Osteoblast (primary cell): ENCODE data around the gene GOPC. TPM values are rescaled to one million over a fixed set of nuclear protein-coding genes. Genes with fewer than 3 reads are reported as not detected.

Experiments used
- DNase-seq: peaks from one replicate; pipeline ENCODE4 v3.0.0; 2011; ENCODE audit warnings: low spot score, mixed read lengths; ENCODE audit not compliant: insufficient read length; ENCODE audit errors: missing footprints
- H2AFZ ChIP-seq: 2 replicates; pipeline ENCODE4 v1.6.0; 2011; ENCODE audit warnings: mild to moderate bottlenecking, low read length
- H3K27ac ChIP-seq: 2 replicates; pipeline ENCODE4 v1.5.1; 2011; ENCODE audit warnings: mild to moderate bottlenecking, low read depth, low read length, moderate library complexity
- H3K27me3 ChIP-seq: 2 replicates; pipeline ENCODE4 v1.6.0; 2012; ENCODE audit warnings: mild to moderate bottlenecking, control low read depth, inconsistent platforms, low read length, moderate library complexity; ENCODE audit not compliant: insufficient read depth
- H3K36me3 ChIP-seq: 2 replicates; pipeline ENCODE4 v1.5.1; 2011; ENCODE audit warnings: mild to moderate bottlenecking, low read length, control low read depth, moderate library complexity; ENCODE audit not compliant: insufficient read depth
- H3K4me1 ChIP-seq: 2 replicates; pipeline ENCODE4 v1.5.1; 2011; ENCODE audit warnings: mild to moderate bottlenecking, low read length, control low read depth, moderate library complexity; ENCODE audit not compliant: insufficient read depth
- H3K4me2 ChIP-seq: 2 replicates; pipeline ENCODE4 v1.6.0; 2011; ENCODE audit warnings: mild to moderate bottlenecking, low read length; ENCODE audit not compliant: insufficient read depth
- H3K4me3 ChIP-seq: fragments of 200-600 bp; sonication (generic); 3 replicates; pipeline ENCODE4 v1.5.1; 2012; ENCODE audit warnings: mild to moderate bottlenecking, low read length, inconsistent platforms; ENCODE audit not compliant: insufficient read depth
- H3K79me2 ChIP-seq: 2 replicates; pipeline ENCODE4 v1.6.0; 2012; ENCODE audit warnings: mild to moderate bottlenecking, low read length, control low read depth, inconsistent platforms; ENCODE audit not compliant: insufficient read depth
- H3K9me3 ChIP-seq: 2 replicates; pipeline ENCODE4 v1.5.1; 2011; ENCODE audit warnings: low read depth, low read length, control low read depth
- H4K20me1 ChIP-seq: 2 replicates; pipeline ENCODE4 v1.6.0; 2012; ENCODE audit warnings: mild to moderate bottlenecking, low read length, control low read depth; ENCODE audit not compliant: insufficient read depth
- total RNA-seq: library from RNA; depleted of rRNA; stranded (reverse); fragments of >200 nt; gene quantifications from 2 replicates; pipeline ENCODE4 v1.2.3, GENCODE V29; 2012
- TF ChIP-seq, protein P1 (sequence below): IDR thresholded peaks from 2 replicates; pipeline ENCODE4 v1.5.1; 2011; ENCODE audit warnings: mild to moderate bottlenecking, low read depth, low read length, moderate library complexity; ENCODE audit errors: extremely low read depth

The GOPC gene
- total RNA-seq, 1 donor, result 49.6 TPM

DNA sequence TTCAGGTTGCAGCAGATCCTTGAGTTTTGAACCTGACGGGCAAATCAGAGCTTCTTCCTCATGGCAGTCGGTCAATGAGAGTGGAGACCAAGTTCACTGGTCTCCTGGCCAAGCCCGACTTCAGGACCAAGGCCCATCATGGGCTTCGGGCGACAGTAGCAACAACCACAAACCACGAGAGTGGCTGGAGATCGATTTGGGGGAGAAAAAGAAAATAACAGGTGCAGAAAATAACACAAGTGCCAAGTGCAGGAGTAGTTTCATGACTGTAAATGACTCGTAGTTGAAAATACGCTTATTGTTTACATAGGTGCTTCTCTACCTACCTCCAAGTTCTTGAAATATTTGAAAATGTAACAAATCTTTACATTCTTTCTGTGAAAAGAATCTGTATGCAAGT lies 63.7 kb downstream of the GOPC start:
- TF ChIP-seq, protein P1, sequence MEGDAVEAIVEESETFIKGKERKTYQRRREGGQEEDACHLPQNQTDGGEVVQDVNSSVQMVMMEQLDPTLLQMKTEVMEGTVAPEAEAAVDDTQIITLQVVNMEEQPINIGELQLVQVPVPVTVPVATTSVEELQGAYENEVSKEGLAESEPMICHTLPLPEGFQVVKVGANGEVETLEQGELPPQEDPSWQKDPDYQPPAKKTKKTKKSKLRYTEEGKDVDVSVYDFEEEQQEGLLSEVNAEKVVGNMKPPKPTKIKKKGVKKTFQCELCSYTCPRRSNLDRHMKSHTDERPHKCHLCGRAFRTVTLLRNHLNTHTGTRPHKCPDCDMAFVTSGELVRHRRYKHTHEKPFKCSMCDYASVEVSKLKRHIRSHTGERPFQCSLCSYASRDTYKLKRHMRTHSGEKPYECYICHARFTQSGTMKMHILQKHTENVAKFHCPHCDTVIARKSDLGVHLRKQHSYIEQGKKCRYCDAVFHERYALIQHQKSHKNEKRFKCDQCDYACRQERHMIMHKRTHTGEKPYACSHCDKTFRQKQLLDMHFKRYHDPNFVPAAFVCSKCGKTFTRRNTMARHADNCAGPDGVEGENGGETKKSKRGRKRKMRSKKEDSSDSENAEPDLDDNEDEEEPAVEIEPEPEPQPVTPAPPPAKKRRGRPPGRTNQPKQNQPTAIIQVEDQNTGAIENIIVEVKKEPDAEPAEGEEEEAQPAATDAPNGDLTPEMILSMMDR, result no peak
- peaks cover 3% of the 10 kb centered on the region for H3K79me2 ChIP-seq

DNA sequence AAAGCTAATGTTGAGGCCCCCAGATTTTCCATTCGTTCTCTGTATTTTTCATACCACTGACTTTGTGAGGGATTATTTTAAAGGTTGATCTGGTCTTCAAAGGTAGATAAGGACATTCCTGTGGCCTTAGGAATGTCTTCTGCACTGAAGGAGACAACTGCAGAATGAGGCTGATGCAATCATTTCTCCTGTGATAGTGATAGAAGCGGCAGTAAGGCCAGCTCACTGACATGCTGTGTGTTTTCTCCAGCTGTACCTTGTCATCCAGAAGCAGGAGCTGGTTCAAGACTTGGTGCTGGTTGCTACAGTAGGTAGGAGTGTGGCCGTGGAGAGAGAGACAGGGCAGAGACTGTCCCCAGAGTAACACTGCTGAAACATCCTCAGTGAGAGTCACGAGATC lies 66.0 kb downstream of the GOPC start:
- Histone ChIP-seq H3K4me3 (no peak overlapping the region), H3K9me3 (no peaks in the 10 kb centered on the region), H2AFZ (no peak overlapping the region), H3K4me1 (peaks cover 9% of the 10 kb centered on the region), H3K79me2 (peaks cover 3% of the 10 kb centered on the region), H3K4me2 (no peak overlapping the region), H3K36me3 (peaks cover 73% of the 10 kb centered on the region), H4K20me1 (no peaks in the 10 kb centered on the region), H3K27ac (no peak overlapping the region), H3K27me3 (no peaks in the 10 kb centered on the region)
- no peak for DNase-seq
- TF ChIP-seq, protein P1, result no peak

More for the DNA sequence above, 63.7 kb downstream of the GOPC start:
- Histone ChIP-seq H2AFZ (no peak overlapping the region), H3K27ac (no peak overlapping the region), H3K9me3 (no peaks in the 10 kb centered on the region), H3K4me1 (no peaks in the 10 kb centered on the region), H3K4me3 (no peak overlapping the region), H3K27me3 (no peaks in the 10 kb centered on the region), H3K36me3 (peaks cover 82% of the 10 kb centered on the region), H3K4me2 (no peak overlapping the region), H4K20me1 (no peaks in the 10 kb centered on the region)
- DNase-seq, result no peak

DNA sequence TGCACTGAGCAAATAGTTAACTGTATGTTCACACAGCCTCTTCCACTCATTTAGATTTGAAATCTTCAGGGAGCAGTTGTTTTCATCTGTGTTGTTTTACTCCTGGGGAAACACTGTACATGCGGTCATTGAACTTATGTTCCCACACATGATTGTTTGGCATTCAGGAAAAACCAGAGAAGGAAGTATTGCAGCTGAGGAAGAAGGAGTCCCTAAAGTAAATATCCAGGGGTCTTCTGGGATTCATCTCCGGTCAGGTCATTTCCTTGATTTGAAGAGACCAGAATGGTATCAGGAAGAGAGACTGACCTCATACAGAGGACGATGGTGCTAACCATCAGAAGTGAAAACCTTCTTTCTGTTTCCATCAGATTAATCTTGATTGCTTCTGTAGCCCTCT lies 67.3 kb downstream of the GOPC start:
- Histone ChIP-seq H3K79me2 (peaks cover 3% of the 10 kb centered on the region), H2AFZ (no peak overlapping the region), H3K4me2 (no peak overlapping the region), H3K36me3 (peaks cover 60% of the 10 kb centered on the region), H3K27me3 (no peaks in the 10 kb centered on the region), H3K9me3 (no peaks in the 10 kb centered on the region), H3K27ac (peak overlapping the region; percentile 15), H3K4me1 (peaks cover 22% of the 10 kb centered on the region), H4K20me1 (no peaks in the 10 kb centered on the region), H3K4me3 (no peak overlapping the region)
- TF ChIP-seq, protein P1, result no peak
- no peak for DNase-seq

DNA sequence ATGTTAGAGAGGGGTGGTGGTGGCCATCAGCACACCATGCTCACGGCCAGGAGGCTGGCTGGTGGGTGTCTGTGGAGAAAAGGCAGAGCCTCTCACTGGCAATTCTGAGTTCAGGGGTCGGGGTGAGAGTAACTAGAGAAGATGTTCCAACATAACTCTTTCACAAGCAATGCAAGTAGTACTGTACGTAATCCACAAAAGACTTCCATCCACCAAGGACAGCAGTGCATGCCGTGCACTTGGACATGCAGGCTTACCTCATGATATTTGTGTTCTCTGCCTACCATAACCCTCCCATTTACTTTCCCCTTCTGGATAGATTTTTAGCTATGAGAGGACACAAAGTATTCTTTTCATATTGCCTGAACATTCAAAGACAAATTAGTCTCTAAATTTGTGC lies 68.5 kb downstream of the GOPC start:
- Histone ChIP-seq H3K36me3 (peaks cover 50% of the 10 kb centered on the region), H3K4me3 (no peak overlapping the region), H2AFZ (no peak overlapping the region), H3K27me3 (no peaks in the 10 kb centered on the region), H3K27ac (no peak overlapping the region), H3K4me2 (no peak overlapping the region), H3K9me3 (no peaks in the 10 kb centered on the region), H3K79me2 (peaks cover 3% of the 10 kb centered on the region), H4K20me1 (no peaks in the 10 kb centered on the region), H3K4me1 (peaks cover 25% of the 10 kb centered on the region)
- DNase-seq, result no peak
- TF ChIP-seq, protein P1, result no peak
